Islet of Langerhans (tissue), 1 donor: ENCODE results near the gene SH3PXD2A.

ENCODE experiments used
- FAIRE-seq: peaks from one replicate; lab custom pipeline; 2011; peaks lifted over from hg19 to GRCh38; lab: Jason Lieb, UNC

SH3PXD2A gene

GRCh38 chr10:103703941-103704919, 151.1 kb downstream of the SH3PXD2A start:
- FAIRE-seq = no peak

- no peak for FAIRE-seq
Measured at GRCh38 chr10:103701380-103702222, 153.8 kb downstream of the SH3PXD2A start.

- FAIRE-seq = no peak
Measured at GRCh38 chr10:103700436-103700715, 155.0 kb downstream of the SH3PXD2A start.

GRCh38 chr10:103699611-103700435, 155.6 kb downstream of the SH3PXD2A start:
- FAIRE-seq = no peak

GRCh38 chr10:103698266-103698665, 157.1 kb downstream of the SH3PXD2A start:
- no peak for FAIRE-seq

- FAIRE-seq = no peak
Measured at GRCh38 chr10:103697787-103698186, 157.6 kb downstream of the SH3PXD2A start.

GRCh38 chr10:103696411-103697145, 158.8 kb downstream of the SH3PXD2A start:
- no peak for FAIRE-seq

GRCh38 chr10:103696094-103696410, 159.3 kb downstream of the SH3PXD2A start:
- no peak for FAIRE-seq

- FAIRE-seq = no peak
Measured at GRCh38 chr10:103695584-103696005, 159.8 kb downstream of the SH3PXD2A start.

GRCh38 chr10:103693812-103694205, 161.6 kb downstream of the SH3PXD2A start:
- no peak for FAIRE-seq

GRCh38 chr10:103692952-103693811, 162.2 kb downstream of the SH3PXD2A start:
- FAIRE-seq = no peak

- no peak for FAIRE-seq
Measured at GRCh38 chr10:103692436-103692951, 162.9 kb downstream of the SH3PXD2A start.

GRCh38 chr10:103691723-103692435, 163.5 kb downstream of the SH3PXD2A start:
- FAIRE-seq = no peak

- FAIRE-seq = no peak
Measured at GRCh38 chr10:103691267-103691666, 164.1 kb downstream of the SH3PXD2A start.

GRCh38 chr10:103690281-103690680, 165.1 kb downstream of the SH3PXD2A start:
- no peak for FAIRE-seq

- no peak for FAIRE-seq
Measured at GRCh38 chr10:103688491-103688890, 166.9 kb downstream of the SH3PXD2A start.

GRCh38 chr10:103687718-103688117, 167.7 kb downstream of the SH3PXD2A start:
- no peak for FAIRE-seq

GRCh38 chr10:103687172-103687571, 168.2 kb downstream of the SH3PXD2A start:
- no peak for FAIRE-seq

- FAIRE-seq = no peak
Measured at GRCh38 chr10:103685880-103686669, 169.3 kb downstream of the SH3PXD2A start.
